ENCODE data around the gene ZNF512B.
"Not testable (repeated sequence)": the region's sequence is repeated elsewhere in the genome, so short reads cannot be mapped to it uniquely, and the experiment has no call there.

The ZNF512B gene

DNA sequence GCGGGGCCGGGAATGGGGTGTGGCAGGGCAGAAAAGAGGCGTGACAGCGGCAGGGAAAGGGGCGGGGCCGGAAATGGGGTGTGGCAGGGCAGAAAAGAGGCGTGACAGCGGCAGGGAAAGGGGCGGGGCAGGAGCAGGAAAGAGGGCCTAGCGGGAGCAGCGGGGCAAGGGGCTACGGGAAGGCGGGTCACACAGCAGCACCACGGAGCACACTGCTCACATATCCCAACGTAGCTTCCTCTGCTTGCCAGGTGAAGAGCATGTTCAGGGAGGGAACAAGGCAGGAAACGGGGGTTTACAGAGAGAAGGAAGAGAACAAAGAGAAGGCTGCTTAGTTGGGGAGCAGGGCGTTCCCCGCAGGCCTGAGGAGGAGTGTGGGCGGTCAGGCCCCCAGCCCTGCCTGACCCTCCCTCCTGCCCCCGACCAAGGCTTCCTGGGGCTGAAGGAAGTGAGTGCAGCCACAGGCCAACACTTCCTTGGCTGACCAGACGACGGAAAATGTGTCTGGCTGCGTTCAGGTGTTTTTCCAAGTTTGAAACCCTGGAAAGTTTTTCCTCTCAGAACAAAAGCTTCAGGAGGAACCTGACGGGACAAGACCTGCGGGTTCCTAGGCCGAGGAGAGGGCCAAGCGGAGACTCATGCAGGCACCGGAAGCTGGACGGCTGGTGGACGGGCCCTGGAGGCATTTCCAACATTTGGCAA is 27.3 kb downstream of the ZNF512B start:
- DNase-seq = no peak
- intact Hi-C loops (cut with DNase I) = no loop called here

- DNase-seq = no peak
- intact Hi-C loops (cut with DNase I) = no loop called here
These were observed 28.2 kb downstream of the ZNF512B start for GRCh38 chr20:63941282-63942081.

DNA sequence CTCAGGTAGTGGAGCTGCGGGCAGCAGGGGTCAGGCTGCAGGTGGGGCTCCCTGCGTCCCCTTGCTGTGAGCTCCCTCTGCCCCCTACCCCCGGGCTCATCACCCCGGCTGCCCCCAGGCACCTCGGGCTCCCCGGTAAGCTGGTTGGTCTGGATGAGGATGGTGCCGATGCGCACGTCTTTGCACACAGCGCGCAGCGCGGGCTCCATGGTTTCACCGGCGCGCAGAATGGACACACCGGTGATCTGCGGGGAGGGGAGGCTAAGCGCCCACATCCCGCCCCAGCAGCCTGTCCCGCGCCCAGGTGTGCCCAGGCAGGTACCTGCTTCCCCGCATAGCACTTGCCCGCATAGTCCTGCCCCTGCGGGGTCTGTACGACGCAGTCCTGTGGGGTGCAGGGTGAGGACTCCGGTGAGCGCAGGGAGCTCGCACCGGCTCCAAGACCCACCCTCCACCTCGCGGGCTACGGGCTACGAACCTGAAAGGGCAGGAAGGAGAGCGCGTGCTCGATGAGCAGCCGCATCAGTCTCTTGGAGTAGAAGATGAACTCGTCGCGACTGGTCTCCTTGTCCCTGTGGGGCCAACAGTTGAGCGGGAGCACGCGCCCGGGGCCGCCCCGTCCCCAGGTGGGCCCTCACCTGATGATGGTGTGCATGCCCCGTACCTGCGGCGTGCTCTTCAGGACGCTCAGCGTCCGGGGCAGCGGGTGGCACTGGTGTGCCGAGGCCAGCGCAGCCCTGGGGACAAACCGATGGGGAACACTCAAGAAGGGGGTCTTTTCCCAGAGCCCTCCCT is 29.1 kb downstream of the ZNF512B start:
- intact Hi-C loops (cut with DNase I) = no loop called here
- DNase-seq = no peak

DNA sequence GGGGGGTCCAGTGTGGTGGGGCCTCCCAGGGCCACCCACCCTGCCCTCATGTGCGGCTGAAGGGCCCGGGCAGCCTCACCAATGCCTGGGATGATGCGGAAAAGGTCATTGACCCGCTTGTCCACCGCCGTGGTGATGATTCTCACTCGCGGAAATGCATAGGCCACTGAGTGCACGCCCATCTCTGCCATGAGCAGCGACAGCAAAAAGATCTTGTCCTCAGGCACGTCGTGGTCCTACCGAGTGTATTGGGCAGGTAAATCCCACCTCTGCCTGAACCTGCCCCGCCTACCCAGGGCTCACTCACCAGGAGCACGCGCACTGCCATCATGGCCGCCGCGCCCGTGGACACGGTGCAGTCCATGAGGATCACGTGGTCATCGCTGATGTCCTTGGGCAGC is 29.7 kb downstream of the ZNF512B start:
- DNase-seq = no peak
- intact Hi-C loops (cut with DNase I) = no loop called here

DNA sequence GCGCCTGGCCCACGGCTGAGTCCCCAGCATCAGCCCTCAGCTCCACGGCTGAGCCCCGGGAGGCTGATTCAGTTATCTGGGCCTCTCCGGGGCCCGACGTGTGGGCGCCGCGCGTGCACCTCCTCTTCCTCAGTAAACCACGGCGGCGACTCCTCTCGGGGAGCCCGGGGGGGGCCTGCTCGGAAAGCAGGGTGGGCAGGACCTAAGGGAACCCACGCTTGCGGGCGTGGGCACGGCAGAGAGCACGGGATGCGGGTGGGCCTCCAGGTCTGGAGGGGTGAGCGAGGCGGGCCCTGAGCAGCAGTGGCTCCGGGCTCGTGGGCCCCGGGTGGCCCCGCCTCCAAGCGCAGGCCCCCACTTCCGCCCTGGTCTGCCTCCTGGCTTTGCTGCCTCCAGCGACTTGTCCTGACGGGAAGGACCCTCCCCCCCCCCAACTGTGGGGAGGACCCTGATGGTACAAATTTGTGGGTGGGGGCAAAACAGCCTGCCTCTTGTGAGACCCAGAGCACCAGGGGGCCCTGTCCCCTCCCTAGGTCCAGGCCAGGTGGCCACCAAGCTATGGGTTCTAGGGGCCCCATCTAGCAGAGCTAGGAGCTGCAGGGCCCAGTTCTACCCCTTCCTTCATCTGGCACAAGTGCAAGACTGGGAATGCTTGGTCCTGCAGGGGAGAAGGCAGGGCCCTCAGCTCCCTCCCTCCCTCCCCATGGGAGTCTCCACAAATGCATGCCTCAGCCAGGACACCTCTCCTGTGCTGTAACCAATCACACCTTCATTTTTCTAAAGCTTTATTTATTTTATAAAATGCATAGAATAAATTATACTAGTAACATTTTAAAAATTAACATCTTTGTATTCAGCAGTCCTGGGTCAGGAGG is 30.4 kb downstream of the ZNF512B start:
- intact Hi-C loops (cut with DNase I) = no loop called here
- peak in 1 of 42 donors; percentile 41 for DNase-seq

DNA sequence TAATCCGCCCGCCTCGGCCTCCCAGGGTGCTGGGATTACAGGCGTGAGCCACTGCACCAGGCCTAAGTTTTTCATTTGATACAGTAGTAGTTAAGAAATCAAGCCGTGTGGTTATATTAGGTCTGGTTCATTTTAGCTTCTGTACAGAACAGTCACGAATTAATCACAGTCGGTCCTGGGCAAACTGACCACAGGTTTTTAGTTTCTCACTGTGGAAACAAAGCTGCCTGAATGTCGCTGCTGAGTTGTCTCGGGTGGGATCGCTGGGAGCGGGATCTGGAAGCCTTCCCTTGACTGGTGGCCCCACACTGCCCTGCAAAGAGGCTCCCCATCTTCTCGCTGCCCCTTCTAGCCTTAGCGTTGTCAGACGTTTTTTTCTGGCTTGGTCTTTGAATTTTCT is 32.1 kb downstream of the ZNF512B start:
- DNase-seq = no peak

GRCh38 chr20:63935447-63935846 is 34.3 kb downstream of the ZNF512B start:
- intact Hi-C loops (cut with DNase I) = no loop called here
- no peak for DNase-seq

More for the DNA sequence above, 32.1 kb downstream of the ZNF512B start:
- intact Hi-C loops (cut with DNase I) = no loop called here

GRCh38 chr20:63934271-63935068 is 35.3 kb downstream of the ZNF512B start:
- no peak for DNase-seq

GRCh38 chr20:63933646-63934045 is 36.1 kb downstream of the ZNF512B start:
- intact Hi-C loops (cut with DNase I) = no loop called here
- DNase-seq = no peak

More at GRCh38 chr20:63934271-63935068, 35.3 kb downstream of the ZNF512B start:
- intact Hi-C loops (cut with DNase I) = no loop called here

DNA sequence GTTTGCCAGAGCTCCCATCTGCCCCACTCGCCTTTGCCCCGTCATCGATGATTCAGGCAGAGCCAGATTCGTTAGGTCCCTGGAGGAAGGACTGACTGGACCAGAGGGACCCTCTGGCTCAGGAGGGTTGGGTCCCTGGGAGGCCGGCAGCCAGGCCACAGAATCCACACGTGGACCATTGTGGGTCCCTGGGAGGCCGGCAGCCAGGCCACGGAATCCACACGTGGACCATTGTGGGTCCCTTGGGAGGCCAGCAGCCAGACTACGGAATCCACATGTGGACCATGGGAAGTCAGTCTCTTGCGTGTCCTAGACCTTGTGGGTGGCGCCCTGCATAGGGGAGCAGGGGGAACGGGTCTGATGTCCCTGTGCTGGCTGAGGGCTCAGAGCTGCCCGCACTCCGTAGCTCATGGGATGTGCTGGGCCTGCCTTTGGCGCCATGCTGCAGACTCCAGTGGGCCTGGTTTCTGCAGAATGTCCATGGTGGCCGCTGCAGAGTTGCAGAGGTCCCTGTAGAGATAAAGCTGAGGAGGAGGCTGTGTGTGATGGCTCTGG is 37.0 kb downstream of the ZNF512B start:
- intact Hi-C loops (cut with DNase I) = no loop called here
- no peak for DNase-seq

GRCh38 chr20:63931735-63932134 is 38.0 kb downstream of the ZNF512B start:
- no peak for DNase-seq
- intact Hi-C loops (cut with DNase I) = no loop called here

DNA sequence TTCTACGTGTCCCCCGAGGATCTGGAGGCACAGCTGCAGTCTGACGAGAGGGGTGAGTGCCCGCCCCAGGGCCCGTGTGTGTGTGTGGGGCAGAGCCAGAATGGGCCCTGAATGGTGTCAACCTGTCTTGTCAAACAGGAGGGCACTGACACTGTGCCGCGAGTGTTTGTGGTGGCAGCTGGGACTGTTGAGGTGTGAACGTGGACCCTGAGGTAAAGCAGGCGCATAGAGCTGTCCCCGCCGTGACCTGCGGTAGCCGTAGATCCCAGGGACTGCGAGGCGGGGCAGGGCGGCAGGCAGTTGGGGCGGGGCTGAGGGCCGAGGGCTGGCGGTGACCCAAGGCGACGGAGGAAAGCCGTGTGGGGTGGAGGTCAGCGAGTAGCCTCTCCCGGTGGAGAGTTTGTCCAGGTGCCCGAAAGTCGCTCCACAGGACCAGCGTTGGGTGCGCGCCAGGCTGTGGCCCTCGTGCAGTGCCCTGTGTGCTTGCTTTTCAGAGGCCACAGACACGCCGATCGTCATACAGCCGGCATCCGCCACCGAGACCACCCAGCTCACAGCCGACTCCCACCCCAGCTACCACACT is 38.7 kb downstream of the ZNF512B start:
- intact Hi-C loops (cut with DNase I) = no loop called here
- DNase-seq = no peak

DNA sequence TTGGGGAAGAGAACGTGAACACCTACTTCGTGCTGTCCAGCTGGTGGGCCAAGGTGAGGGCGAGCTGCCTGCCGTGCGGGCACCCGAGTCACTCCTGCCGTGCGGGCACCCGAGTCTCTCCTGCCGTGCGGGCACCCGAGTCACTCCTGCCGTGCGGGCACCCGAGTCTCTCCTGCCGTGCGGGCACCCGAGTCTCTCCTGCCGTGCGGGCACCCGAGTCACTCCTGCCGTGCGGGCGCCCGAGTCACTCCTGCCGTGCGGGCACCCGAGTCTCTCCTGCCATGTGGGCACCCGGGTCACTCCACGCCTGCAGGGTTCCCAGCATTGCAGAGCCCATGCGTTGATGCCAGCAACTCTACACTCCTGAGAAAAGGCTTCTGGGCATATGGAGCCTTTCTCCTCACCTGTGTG is 40.3 kb downstream of the ZNF512B start:
- intact Hi-C loops (cut with DNase I); DNase-seq: not testable (repeated sequence)

- intact Hi-C loops (cut with DNase I) = no loop called here
- no peak for DNase-seq
These were observed 40.7 kb downstream of the ZNF512B start for GRCh38 chr20:63929071-63929470.

DNA sequence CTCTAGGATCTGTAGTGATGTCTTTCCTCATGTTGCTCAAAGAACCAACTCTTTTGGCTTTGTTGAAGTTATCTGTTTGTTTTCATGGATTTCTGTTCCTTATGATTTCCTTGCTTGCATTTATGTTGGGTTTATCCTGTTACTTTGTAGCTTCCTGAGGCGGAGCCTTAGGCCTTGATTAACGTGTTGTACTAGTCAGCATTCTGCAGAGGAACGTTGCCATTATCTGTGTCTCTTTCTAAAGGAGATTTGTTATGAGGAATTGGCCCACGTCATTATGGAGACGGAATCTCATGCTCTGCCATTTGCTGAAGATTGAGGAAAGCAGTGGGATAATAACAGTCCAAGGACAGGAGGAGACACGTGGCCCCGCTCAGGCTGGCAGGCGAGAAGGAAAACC is 43.4 kb downstream of the ZNF512B start:
- no peak for DNase-seq
- intact Hi-C loops (cut with DNase I) = no loop called here

DNA sequence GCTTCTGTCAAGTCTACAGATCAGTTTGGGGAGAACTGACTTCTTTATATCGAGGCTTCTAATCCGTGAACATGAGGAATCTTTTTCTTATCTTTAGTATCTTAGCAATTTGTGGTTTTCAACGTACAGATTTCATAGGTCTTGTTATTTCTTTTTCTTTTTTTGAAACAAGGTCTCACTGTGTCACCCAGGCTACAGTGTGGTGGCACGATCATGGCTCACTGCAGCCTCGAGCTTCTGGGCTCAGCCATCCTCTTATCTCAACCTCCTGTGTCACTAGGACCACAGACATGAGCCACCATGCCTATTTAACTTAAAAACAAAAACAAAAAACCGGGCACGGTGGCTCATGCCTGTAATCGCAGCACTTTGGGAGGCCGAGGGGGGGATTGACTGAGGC is 45.5 kb downstream of the ZNF512B start:
- no peak for DNase-seq
- intact Hi-C loops (cut with DNase I) = no loop called here

GRCh38 chr20:63923651-63924050 is 46.1 kb downstream of the ZNF512B start:
- no peak for DNase-seq
- intact Hi-C loops (cut with DNase I) = no loop called here
